HL-60 (cell line): ENCODE results near the gene TOGARAM2.

Source experiments
- DNase-seq, 2 experiments: peaks; one replicate each; pipeline ENCODE4 v3.0.0-alpha.2; 2010 to 2020; ENCODE audit warnings: low read depth in 1 of 2, low spot score in 1 of 2
- H3K27ac ChIP-seq: fragments of 250-450 bp; sonication (Bioruptor Pico); replicated peaks from 2 replicates; pipeline ENCODE4 v1.5.1; 2020; ENCODE audit warnings: mild to moderate bottlenecking, moderate library complexity
- H3K27me3 ChIP-seq: fragments of 250-450 bp; sonication (Bioruptor Pico); 2 replicates; pipeline ENCODE4 v1.5.1; 2021; ENCODE audit warnings: mild to moderate bottlenecking, moderate library complexity; ENCODE audit not compliant: insufficient read depth, poor library complexity, severe bottlenecking
- H3K4me3 ChIP-seq: replicated peaks from 2 replicates; pipeline ENCODE4 v1.5.1; 2011; ENCODE audit warnings: mild to moderate bottlenecking, control low read depth, low read length; ENCODE audit not compliant: insufficient read depth
- GABPA ChIP-seq: IDR thresholded peaks from 2 replicates; pipeline ENCODE4 v1.6.1; 2012; ENCODE audit warnings: low read depth
- POLR2AphosphoS5 ChIP-seq: IDR thresholded peaks from 2 replicates; pipeline ENCODE4 v1.6.1; 2012; ENCODE audit warnings: low read depth
- REST ChIP-seq: IDR thresholded peaks from 2 replicates; pipeline ENCODE4 v1.6.1; 2012; ENCODE audit warnings: low read depth; ENCODE audit not compliant: insufficient replicate concordance
- SPI1 ChIP-seq: IDR thresholded peaks from 2 replicates; pipeline ENCODE4 v1.6.1; 2012; ENCODE audit warnings: low read depth, mild to moderate bottlenecking, borderline replicate concordance
- TF ChIP-seq, protein P1 (sequence below): IDR thresholded peaks from one replicate; pipeline ENCODE4 v1.5.1; 2011; ENCODE audit warnings: low read length, control low read depth, inconsistent platforms; ENCODE audit not compliant: insufficient read depth

TOGARAM2 gene

GRCh38 chr2:29052807-29053206 lies 71.7 kb downstream of the TOGARAM2 start:
- H3K27ac ChIP-seq, result no peak overlapping the region
- no peak for DNase-seq
- H3K4me3 ChIP-seq, result no peak overlapping the region
- H3K27me3 ChIP-seq, result no peaks in the 10 kb centered on the region
- no peak for TF ChIP-seq GABPA
- TF ChIP-seq SPI1, result no peak
- TF ChIP-seq, protein P1, sequence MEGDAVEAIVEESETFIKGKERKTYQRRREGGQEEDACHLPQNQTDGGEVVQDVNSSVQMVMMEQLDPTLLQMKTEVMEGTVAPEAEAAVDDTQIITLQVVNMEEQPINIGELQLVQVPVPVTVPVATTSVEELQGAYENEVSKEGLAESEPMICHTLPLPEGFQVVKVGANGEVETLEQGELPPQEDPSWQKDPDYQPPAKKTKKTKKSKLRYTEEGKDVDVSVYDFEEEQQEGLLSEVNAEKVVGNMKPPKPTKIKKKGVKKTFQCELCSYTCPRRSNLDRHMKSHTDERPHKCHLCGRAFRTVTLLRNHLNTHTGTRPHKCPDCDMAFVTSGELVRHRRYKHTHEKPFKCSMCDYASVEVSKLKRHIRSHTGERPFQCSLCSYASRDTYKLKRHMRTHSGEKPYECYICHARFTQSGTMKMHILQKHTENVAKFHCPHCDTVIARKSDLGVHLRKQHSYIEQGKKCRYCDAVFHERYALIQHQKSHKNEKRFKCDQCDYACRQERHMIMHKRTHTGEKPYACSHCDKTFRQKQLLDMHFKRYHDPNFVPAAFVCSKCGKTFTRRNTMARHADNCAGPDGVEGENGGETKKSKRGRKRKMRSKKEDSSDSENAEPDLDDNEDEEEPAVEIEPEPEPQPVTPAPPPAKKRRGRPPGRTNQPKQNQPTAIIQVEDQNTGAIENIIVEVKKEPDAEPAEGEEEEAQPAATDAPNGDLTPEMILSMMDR, result no peak
- no peak for TF ChIP-seq POLR2AphosphoS5
- no peak for TF ChIP-seq REST

DNA sequence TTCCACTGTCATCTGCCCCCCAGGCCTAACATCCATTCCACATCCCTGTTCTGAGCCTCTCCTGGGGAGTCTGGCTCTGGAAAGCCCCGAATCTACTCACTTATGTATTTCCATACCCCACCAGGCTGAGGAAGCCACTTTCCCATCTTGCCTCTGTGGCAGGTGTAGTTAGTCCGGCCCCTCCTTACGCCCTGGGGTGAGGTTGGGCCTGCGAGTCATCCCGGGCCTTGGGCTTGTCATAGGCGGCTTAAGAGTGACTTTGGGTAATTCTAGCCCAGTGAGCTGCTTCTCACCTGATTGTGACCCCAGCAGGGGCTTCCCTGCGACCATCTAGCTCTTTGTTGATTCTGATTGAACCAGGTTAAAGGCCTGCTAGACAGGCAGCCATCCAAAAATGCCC lies 72.1 kb downstream of the TOGARAM2 start:
- no peak for DNase-seq
- Histone ChIP-seq H3K4me3 (no peak overlapping the region), H3K27ac (no peak overlapping the region), H3K27me3 (no peaks in the 10 kb centered on the region)
- TF ChIP-seq SPI1 (no peak), POLR2AphosphoS5 (no peak), REST (no peak), GABPA (no peak)
- TF ChIP-seq, protein P1, result no peak

- no peak for DNase-seq
- no peak overlapping the region for H3K27ac ChIP-seq
Observed at GRCh38 chr2:29053670-29054400, 72.7 kb downstream of the TOGARAM2 start.

More at GRCh38 chr2:29053670-29054400, 72.7 kb downstream of the TOGARAM2 start:
- H3K27me3 ChIP-seq, result no peaks in the 10 kb centered on the region
- H3K4me3 ChIP-seq, result no peak overlapping the region
- TF ChIP-seq POLR2AphosphoS5, result no peak
- TF ChIP-seq, protein P1, result no peak
- no peak for TF ChIP-seq GABPA
